Chondrocyte (in vitro differentiated cells): ENCODE results near the gene CTNNBIP1. TPM values are rescaled to one million over a fixed set of nuclear protein-coding genes. Genes with fewer than 3 reads are reported as not detected.

Experiments
- DNase-seq: peaks from one replicate; pipeline ENCODE4 v3.0.0; 2021; ENCODE audit warnings: mixed read lengths, low spot score
- H3K27ac Mint-ChIP-seq: one replicate; pipeline ENCODE4 v1.8.0; 2021; ENCODE audit warnings: mild to moderate bottlenecking, moderate library complexity, mixed read lengths; ENCODE audit not compliant: unreplicated experiment
- H3K27me3 Mint-ChIP-seq: 2 replicates; pipeline ENCODE4 v1.8.0; 2021; ENCODE audit warnings: low read depth, mixed read lengths
- H3K36me3 Mint-ChIP-seq: 2 replicates; pipeline ENCODE4 v1.8.0; 2021; ENCODE audit warnings: low read depth, mixed read lengths
- H3K4me1 Mint-ChIP-seq: 2 replicates; pipeline ENCODE4 v1.8.0; 2021; ENCODE audit warnings: low read depth, mild to moderate bottlenecking, mixed read lengths
- H3K4me3 Mint-ChIP-seq: one replicate; pipeline ENCODE4 v1.8.0; 2021; ENCODE audit warnings: mild to moderate bottlenecking, moderate library complexity, mixed read lengths; ENCODE audit not compliant: unreplicated experiment
- H3K9me3 Mint-ChIP-seq: 2 replicates; pipeline ENCODE4 v1.8.0; 2021; ENCODE audit warnings: low read depth, mixed read lengths
- CTCF ChIP-seq: fragments of 200-600 bp; sonication (generic); IDR thresholded peaks from 2 replicates; pipeline ENCODE4 v1.5.0; 2021; ENCODE audit warnings: antibody characterized with exemption, mild to moderate bottlenecking, moderate library complexity
- total RNA-seq: library from RNA; stranded (reverse); gene quantifications from 3 replicates; pipeline ENCODE4 v1.2.1, GENCODE V29; 2021

Gene CTNNBIP1
- total RNA-seq, 1 donor from 2014 or later = 26.2 TPM

- Mint-ChIP-seq H3K27me3 (no peaks in the 10 kb centered on the region), H3K36me3 (peaks cover 7% of the 10 kb centered on the region), H3K9me3 (no peaks in the 10 kb centered on the region), H3K27ac (peak overlapping the region; percentile 43), H3K4me1 (peaks cover 31% of the 10 kb centered on the region), H3K4me3 (no peak overlapping the region)
- TF ChIP-seq CTCF = no peak
- no peak for DNase-seq
These were observed 27.6 kb downstream of the CTNNBIP1 start for GRCh38 chr1:9882296-9882944.

DNA sequence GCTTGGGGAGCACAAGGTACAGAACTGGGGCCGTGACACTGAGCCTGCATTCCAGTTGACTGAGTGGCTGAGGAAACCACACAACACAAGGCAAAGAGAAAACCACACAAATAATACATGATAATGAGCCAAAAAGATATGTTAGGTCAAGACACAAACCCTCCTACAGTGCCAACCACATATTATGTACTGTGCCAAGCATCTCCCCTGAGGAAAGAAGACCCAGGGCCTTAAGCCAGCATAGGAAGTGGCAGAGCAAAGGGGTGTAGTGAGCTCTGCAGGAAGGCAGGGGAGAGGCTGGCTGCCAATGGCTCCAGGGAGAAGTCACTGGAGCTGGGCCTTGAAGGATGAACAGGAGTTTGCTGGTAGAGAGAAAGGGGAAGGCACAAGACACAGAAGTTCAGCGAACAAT lies 28.2 kb downstream of the CTNNBIP1 start:
- no peak for TF ChIP-seq CTCF
- Mint-ChIP-seq H3K4me1 (peaks cover 31% of the 10 kb centered on the region), H3K27me3 (no peaks in the 10 kb centered on the region), H3K27ac (peak overlapping the region; percentile 52), H3K36me3 (peaks cover 7% of the 10 kb centered on the region), H3K9me3 (no peaks in the 10 kb centered on the region), H3K4me3 (no peak overlapping the region)
- DNase-seq = no peak

GRCh38 chr1:9878404-9878803 lies 31.7 kb downstream of the CTNNBIP1 start:
- H3K9me3 Mint-ChIP-seq = no peaks in the 10 kb centered on the region
- no peaks in the 10 kb centered on the region for H3K27me3 Mint-ChIP-seq
- no peak for DNase-seq
- H3K4me3 Mint-ChIP-seq = no peak overlapping the region
- no peak overlapping the region for H3K27ac Mint-ChIP-seq
- peaks cover 28% of the 10 kb centered on the region for H3K4me1 Mint-ChIP-seq
- TF ChIP-seq CTCF = no peak
- peaks cover 5% of the 10 kb centered on the region for H3K36me3 Mint-ChIP-seq

GRCh38 chr1:9877962-9878361 lies 32.1 kb downstream of the CTNNBIP1 start:
- H3K4me1 Mint-ChIP-seq = peaks cover 28% of the 10 kb centered on the region

DNA sequence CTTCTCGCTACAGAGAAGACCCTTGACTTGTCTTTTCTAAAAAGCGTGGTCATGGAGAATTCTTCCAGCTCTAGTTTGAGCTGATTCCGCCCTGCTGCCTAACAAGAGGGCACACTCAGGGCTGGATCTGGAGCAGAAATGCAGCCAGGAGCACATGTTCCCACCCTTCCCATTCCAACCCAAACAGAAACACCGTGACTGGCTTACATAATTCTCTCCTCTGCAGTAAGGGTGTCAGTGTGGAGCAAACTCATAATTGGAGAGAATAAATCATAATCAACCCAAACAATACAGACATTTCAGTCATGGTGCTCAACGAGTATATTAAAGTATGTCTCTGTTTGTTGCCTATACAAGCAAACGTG lies 34.5 kb downstream of the CTNNBIP1 start:
- Mint-ChIP-seq H3K4me1 (peaks cover 13% of the 10 kb centered on the region), H3K4me3 (no peak overlapping the region), H3K27me3 (no peaks in the 10 kb centered on the region), H3K27ac (no peak overlapping the region), H3K36me3 (no peaks in the 10 kb centered on the region), H3K9me3 (no peaks in the 10 kb centered on the region)
- no peak for TF ChIP-seq CTCF
- DNase-seq = no peak

More at GRCh38 chr1:9877962-9878361, 32.1 kb downstream of the CTNNBIP1 start:
- Mint-ChIP-seq H3K9me3 (no peaks in the 10 kb centered on the region), H3K36me3 (peaks cover 5% of the 10 kb centered on the region), H3K4me3 (no peak overlapping the region), H3K27me3 (no peaks in the 10 kb centered on the region), H3K27ac (no peak overlapping the region)
- DNase-seq = no peak
- TF ChIP-seq CTCF = no peak
